Measurements from ENCODE around the gene YARS1. TPM values are rescaled to one million over a fixed set of nuclear protein-coding genes. Genes with fewer than 3 reads are reported as not detected.

Gene YARS1
- total RNA-seq, 1 experiment from 2014 or later, result 262 TPM

GRCh38 chr1:32831878-32832277, 14.7 kb upstream of the YARS1 start:
- CTCF ChIA-PET, result interaction anchor here (1.1 kb wide), 1 partner anchor 9 kb away, joined by 4 read pairs; no protein-coding TSS in a partner anchor
- H3K4me1 ChIP-seq (ENCODE audit: insufficient read depth, low read length, poor library complexity, severe bottlenecking), result no peaks in the 10 kb centered on the region
- H3K27ac ChIP-seq (ENCODE audit: low read depth, low read length, poor library complexity, severe bottlenecking), result no peak overlapping the region
- H3K36me3 ChIP-seq (ENCODE audit: insufficient read depth, low read length, poor library complexity, severe bottlenecking), result peaks cover 91% of the 10 kb centered on the region
- POLR2A ChIA-PET (ENCODE audit: low non-redundant PET), result no interaction called here
- no peaks in the 10 kb centered on the region for H3K27me3 ChIP-seq (replicated peaks; ENCODE audit: insufficient read depth, low read depth, low read length, poor library complexity)
- no peaks in the 10 kb centered on the region for H3K9me3 ChIP-seq (ENCODE audit: low read depth, low read length, poor library complexity, severe bottlenecking)
- no TSS peak for BruUV-seq (replicated peaks)
- DNase-seq (ENCODE audit: low spot score), result no peak
- intact Hi-C loops (cut with micrococcal nuclease; ENCODE audit: unreplicated experiment), result no loop called here
- H3K4me3 ChIP-seq (ENCODE audit: low read depth, low read length, poor library complexity, severe bottlenecking), result no peak overlapping the region
- TF ChIP-seq EZH2 (IDR thresholded peaks at IDR 0.05; ENCODE audit: borderline replicate concordance, low read depth, low read length, poor library complexity, severe bottlenecking) (no peak), CTCF (conservative IDR thresholded peaks at IDR 0.05; ENCODE audit: low read depth, low read length) (no peak)

GRCh38 chr1:32830092-32830852, 13.1 kb upstream of the YARS1 start:
- H3K27ac ChIP-seq (ENCODE audit: low read depth, low read length, poor library complexity, severe bottlenecking), result no peak overlapping the region
- no peaks in the 10 kb centered on the region for H3K9me3 ChIP-seq (ENCODE audit: low read depth, low read length, poor library complexity, severe bottlenecking)
- intact Hi-C loops (cut with micrococcal nuclease; ENCODE audit: unreplicated experiment), result no loop called here
- no peaks in the 10 kb centered on the region for H3K4me1 ChIP-seq (ENCODE audit: insufficient read depth, low read length, poor library complexity, severe bottlenecking)
- no peak for DNase-seq (ENCODE audit: low spot score)
- BruUV-seq (replicated peaks), result no TSS peak
- no peak overlapping the region for H3K4me3 ChIP-seq (ENCODE audit: low read depth, low read length, poor library complexity, severe bottlenecking)
- H3K36me3 ChIP-seq (ENCODE audit: insufficient read depth, low read length, poor library complexity, severe bottlenecking), result peaks cover 99% of the 10 kb centered on the region
- H3K27me3 ChIP-seq (replicated peaks; ENCODE audit: insufficient read depth, low read depth, low read length, poor library complexity), result no peaks in the 10 kb centered on the region
- ChIA-PET POLR2A (ENCODE audit: low non-redundant PET) (no interaction called here), CTCF (no interaction called here)
- TF ChIP-seq CTCF (conservative IDR thresholded peaks at IDR 0.05; ENCODE audit: low read depth, low read length), result no peak
- TF ChIP-seq EZH2 (IDR thresholded peaks at IDR 0.05; ENCODE audit: borderline replicate concordance, low read depth, low read length, poor library complexity, severe bottlenecking), result no peak

GRCh38 chr1:32828341-32828740, 11.2 kb upstream of the YARS1 start:
- Histone ChIP-seq H3K4me1 (ENCODE audit: insufficient read depth, low read length, poor library complexity, severe bottlenecking) (no peaks in the 10 kb centered on the region), H3K36me3 (ENCODE audit: insufficient read depth, low read length, poor library complexity, severe bottlenecking) (peaks cover 84% of the 10 kb centered on the region), H3K4me3 (ENCODE audit: low read depth, low read length, poor library complexity, severe bottlenecking) (no peak overlapping the region), H3K27me3 (replicated peaks; ENCODE audit: insufficient read depth, low read depth, low read length, poor library complexity) (no peaks in the 10 kb centered on the region), H3K9me3 (ENCODE audit: low read depth, low read length, poor library complexity, severe bottlenecking) (no peaks in the 10 kb centered on the region), H3K27ac (ENCODE audit: low read depth, low read length, poor library complexity, severe bottlenecking) (no peak overlapping the region)
- BruUV-seq (replicated peaks), result no TSS peak
- CTCF ChIA-PET, result interaction anchor here (0.6 to 1.5 kb wide), 3 partner anchors 45 to 264 kb away, joined by 3 read pairs; no protein-coding TSS in a partner anchor
- POLR2A ChIA-PET (ENCODE audit: low non-redundant PET), result no interaction called here
- TF ChIP-seq EZH2 (IDR thresholded peaks at IDR 0.05; ENCODE audit: borderline replicate concordance, low read depth, low read length, poor library complexity, severe bottlenecking), result no peak
- TF ChIP-seq CTCF (conservative IDR thresholded peaks at IDR 0.05; ENCODE audit: low read depth, low read length), result peak; percentile 48
- intact Hi-C loops (cut with micrococcal nuclease; ENCODE audit: unreplicated experiment), result no loop called here
- DNase-seq (ENCODE audit: low spot score), result peak; percentile 45

Measured in A673 (cell line).